ENCODE measurements around the gene PLD3. TPM values are rescaled to one million over a fixed set of nuclear protein-coding genes. Genes with fewer than 3 reads are reported as not detected.

PLD3 gene
- total and polyA plus RNA-seq, 3 donors from 2014 or later = 219 to 533 (median 277) TPM

- WGBS, 2 donors = 89 to 91% methylated on average over 2 of the region's 2 CpGs
- Histone ChIP-seq H3K9me3 (no peaks in the 10 kb centered on the region), H3K4me3 (no peak overlapping the region), H3K27me3 (no peaks in the 10 kb centered on the region), H3K27ac (no peak overlapping the region), H3K4me1 (no peaks in the 10 kb centered on the region), H3K36me3 (ENCODE audit: low read depth, missing control alignments) (no peaks in the 10 kb centered on the region)
- TF ChIP-seq POLR2A (IDR thresholded peaks at IDR 0.05) = no peak
- no peak for TF ChIP-seq CTCF (IDR thresholded peaks at IDR 0.05)
- no peak for DNase-seq
- intact Hi-C loops (cut with DNase I; ENCODE audit: low total_unique reads) = no loop called here
These were observed 33.8 kb upstream of the PLD3 start for GRCh38 chr19:40314656-40315055.

- Histone ChIP-seq H3K36me3 (ENCODE audit: low read depth, missing control alignments) (no peaks in the 10 kb centered on the region), H3K9me3 (no peaks in the 10 kb centered on the region), H3K4me3 (no peak overlapping the region), H3K4me1 (no peaks in the 10 kb centered on the region), H3K27ac (no peak overlapping the region), H3K27me3 (no peaks in the 10 kb centered on the region)
- WGBS, 2 donors = 74 to 81% methylated on average over 5 of the region's 5 CpGs
- TF ChIP-seq POLR2A (IDR thresholded peaks at IDR 0.05) (no peak), CTCF (IDR thresholded peaks at IDR 0.05) (no peak)
- no peak for DNase-seq
- intact Hi-C loops (cut with DNase I; ENCODE audit: low total_unique reads) = no loop called here
These were observed 32.6 kb upstream of the PLD3 start for GRCh38 chr19:40315812-40316470.

GRCh38 chr19:40317338-40317737, 31.2 kb upstream of the PLD3 start:
- TF ChIP-seq CTCF (IDR thresholded peaks at IDR 0.05) = no peak
- no peak for TF ChIP-seq POLR2A (IDR thresholded peaks at IDR 0.05)
- 75 to 82% methylated on average over 7 of the region's 7 CpGs for WGBS, 2 donors
- Histone ChIP-seq H3K4me1 (no peaks in the 10 kb centered on the region), H3K27me3 (no peaks in the 10 kb centered on the region), H3K36me3 (ENCODE audit: low read depth, missing control alignments) (no peaks in the 10 kb centered on the region), H3K27ac (no peak overlapping the region), H3K4me3 (no peak overlapping the region), H3K9me3 (no peaks in the 10 kb centered on the region)
- DNase-seq = no peak
- intact Hi-C loops (cut with DNase I; ENCODE audit: low total_unique reads) = no loop called here

- intact Hi-C loops (cut with DNase I; ENCODE audit: low total_unique reads) = no loop called here
- DNase-seq = no peak
- no peaks in the 10 kb centered on the region for H3K36me3 ChIP-seq (ENCODE audit: low read depth, missing control alignments)
- no peaks in the 10 kb centered on the region for H3K9me3 ChIP-seq
- no peak overlapping the region for H3K4me3 ChIP-seq
- H3K4me1 ChIP-seq = no peaks in the 10 kb centered on the region
- 85 to 89% methylated on average over 7 of the region's 7 CpGs for WGBS, 2 donors
- H3K27ac ChIP-seq = no peak overlapping the region
- TF ChIP-seq POLR2A (IDR thresholded peaks at IDR 0.05) (no peak), CTCF (IDR thresholded peaks at IDR 0.05) (no peak)
- no peaks in the 10 kb centered on the region for H3K27me3 ChIP-seq
These were observed 27.9 kb upstream of the PLD3 start for GRCh38 chr19:40320558-40320935.

GRCh38 chr19:40321076-40321475, 27.4 kb upstream of the PLD3 start:
- no peaks in the 10 kb centered on the region for H3K36me3 ChIP-seq (ENCODE audit: low read depth, missing control alignments)
- WGBS, 2 donors = 93 to 94% methylated on average over 18 of the region's 18 CpGs
- H3K4me1 ChIP-seq = no peaks in the 10 kb centered on the region
- TF ChIP-seq POLR2A (IDR thresholded peaks at IDR 0.05) = no peak
- no peak for TF ChIP-seq CTCF (IDR thresholded peaks at IDR 0.05)
- no peaks in the 10 kb centered on the region for H3K9me3 ChIP-seq
- H3K27me3 ChIP-seq = no peaks in the 10 kb centered on the region
- no peak overlapping the region for H3K27ac ChIP-seq
- no peak overlapping the region for H3K4me3 ChIP-seq
- intact Hi-C loops (cut with DNase I; ENCODE audit: low total_unique reads) = no loop called here
- no peak for DNase-seq
